Measurements from ENCODE around the gene CEP89. TPM values are rescaled to one million over a fixed set of nuclear protein-coding genes. Genes with fewer than 3 reads are reported as not detected.

Gene CEP89
- total and polyA plus RNA-seq, 10 donors: 5.9 to 16.0 (median 10.7) TPM

DNA sequence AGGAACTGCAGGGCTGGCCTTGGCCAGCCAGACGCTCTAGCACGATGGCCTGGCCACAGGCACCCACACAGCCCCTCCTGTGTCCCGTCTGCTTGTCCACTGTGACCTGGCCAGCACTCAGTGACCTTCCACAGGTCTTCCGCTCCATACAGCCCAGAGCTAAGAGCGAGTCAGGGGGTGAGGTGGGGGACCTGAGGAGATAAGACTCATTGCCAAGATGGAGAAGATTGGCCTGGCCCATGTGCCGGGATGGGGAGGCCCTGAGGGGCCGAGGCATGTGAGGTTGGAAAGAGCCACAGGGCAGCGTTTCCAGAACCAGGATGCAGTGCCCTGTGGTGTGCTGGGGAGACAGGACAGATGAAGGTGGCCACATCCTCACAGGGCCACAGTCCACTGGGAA, 92.0 kb downstream of the CEP89 start:
- no peak overlapping the region for H3K4me3 ChIP-seq
- intact Hi-C loops (cut with DNase I; ENCODE audit: low total_unique reads): no loop called here
- TF ChIP-seq, protein P1, sequence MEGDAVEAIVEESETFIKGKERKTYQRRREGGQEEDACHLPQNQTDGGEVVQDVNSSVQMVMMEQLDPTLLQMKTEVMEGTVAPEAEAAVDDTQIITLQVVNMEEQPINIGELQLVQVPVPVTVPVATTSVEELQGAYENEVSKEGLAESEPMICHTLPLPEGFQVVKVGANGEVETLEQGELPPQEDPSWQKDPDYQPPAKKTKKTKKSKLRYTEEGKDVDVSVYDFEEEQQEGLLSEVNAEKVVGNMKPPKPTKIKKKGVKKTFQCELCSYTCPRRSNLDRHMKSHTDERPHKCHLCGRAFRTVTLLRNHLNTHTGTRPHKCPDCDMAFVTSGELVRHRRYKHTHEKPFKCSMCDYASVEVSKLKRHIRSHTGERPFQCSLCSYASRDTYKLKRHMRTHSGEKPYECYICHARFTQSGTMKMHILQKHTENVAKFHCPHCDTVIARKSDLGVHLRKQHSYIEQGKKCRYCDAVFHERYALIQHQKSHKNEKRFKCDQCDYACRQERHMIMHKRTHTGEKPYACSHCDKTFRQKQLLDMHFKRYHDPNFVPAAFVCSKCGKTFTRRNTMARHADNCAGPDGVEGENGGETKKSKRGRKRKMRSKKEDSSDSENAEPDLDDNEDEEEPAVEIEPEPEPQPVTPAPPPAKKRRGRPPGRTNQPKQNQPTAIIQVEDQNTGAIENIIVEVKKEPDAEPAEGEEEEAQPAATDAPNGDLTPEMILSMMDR (IDR thresholded peaks at IDR 0.05 in 8 of 11, conservative IDR thresholded peaks at IDR 0.05 in 3 of 11): no peak
- no peak for TF ChIP-seq POLR2A (IDR thresholded peaks at IDR 0.05)
- no peak overlapping the region for H3K27ac ChIP-seq
- DNase-seq: peak; percentile 50
- H3K9me3 ChIP-seq: no peaks in the 10 kb centered on the region
- 84 to 93% (median 88%) methylated on average over 8 of the region's 8 CpGs for WGBS, 5 donors
- no peaks in the 10 kb centered on the region for H3K4me1 ChIP-seq
- H3K27me3 ChIP-seq (replicated peaks in 1 of 7): no peaks in the 10 kb centered on the region
- H3K36me3 ChIP-seq: peaks cover 0 to 52% (median 8%) of the 10 kb centered on the region in 6 donors

GRCh38 chr19:32878988-32879387, 92.8 kb downstream of the CEP89 start:
- peak; percentile 54 for DNase-seq
- no peaks in the 10 kb centered on the region for H3K9me3 ChIP-seq
- TF ChIP-seq POLR2A (IDR thresholded peaks at IDR 0.05) (no peak), POLR2AphosphoS5 (IDR thresholded peaks at IDR 0.05) (no peak)
- TF ChIP-seq, protein P1 (IDR thresholded peaks at IDR 0.05 in 8 of 11, conservative IDR thresholded peaks at IDR 0.05 in 3 of 11): no peak
- H3K36me3 ChIP-seq: peaks cover 0 to 52% (median 8%) of the 10 kb centered on the region in 6 donors
- no peaks in the 10 kb centered on the region for H3K27me3 ChIP-seq (replicated peaks in 1 of 7)
- WGBS, 5 donors: 93 to 98% (median 97%) methylated on average over 12 of the region's 12 CpGs
- H3K4me1 ChIP-seq: no peaks in the 10 kb centered on the region
- no peak overlapping the region for H3K4me3 ChIP-seq
- intact Hi-C loops (cut with DNase I; ENCODE audit: low total_unique reads): no loop called here
- H3K27ac ChIP-seq: no peak overlapping the region

DNA sequence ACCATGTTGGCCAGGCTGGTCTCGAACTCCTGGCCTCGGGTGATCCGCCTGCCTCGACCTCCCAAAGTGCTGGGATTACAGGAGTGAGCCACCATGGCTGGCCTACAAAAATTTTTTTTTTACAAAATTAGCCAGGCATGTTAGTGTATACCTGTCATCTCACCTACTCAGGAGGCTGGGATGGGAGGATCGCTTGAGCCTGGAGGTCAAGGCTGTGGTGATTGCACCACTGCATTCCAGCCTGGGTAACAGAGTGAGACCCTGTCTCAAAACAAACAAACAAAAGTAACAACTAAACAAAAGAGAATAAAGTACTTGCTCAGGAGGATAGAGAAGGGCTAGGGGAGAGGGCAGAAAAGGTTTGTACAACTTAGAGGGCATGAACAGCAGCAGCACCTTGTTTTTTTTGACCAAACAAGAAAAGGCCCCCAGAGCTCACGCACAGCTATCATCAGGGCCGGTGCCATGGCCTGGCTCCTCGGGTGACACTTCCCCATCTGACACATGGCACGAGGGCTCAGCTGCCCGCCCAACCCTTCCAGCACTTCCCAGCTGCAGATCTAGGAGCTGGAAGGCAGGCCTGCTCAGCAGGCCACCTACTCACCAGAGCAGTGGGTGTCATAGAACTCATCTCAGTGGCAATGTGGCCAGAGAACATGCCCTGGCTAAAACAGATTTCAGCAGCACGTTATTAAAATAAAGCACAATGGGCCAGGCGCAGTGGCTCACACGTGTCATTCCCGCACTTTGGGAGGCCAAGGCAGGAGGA, 93.6 kb downstream of the CEP89 start:
- WGBS, 5 donors: 91 to 95% (median 94%) methylated on average over 14 of the region's 14 CpGs
- Histone ChIP-seq H3K27me3 (replicated peaks in 1 of 7) (no peaks in the 10 kb centered on the region), H3K9me3 (no peaks in the 10 kb centered on the region), H3K27ac (no peak overlapping the region), H3K4me1 (no peaks in the 10 kb centered on the region), H3K4me3 (no peak overlapping the region), H3K36me3 (peaks cover 0 to 52% (median 8%) of the 10 kb centered on the region in 6 donors)
- intact Hi-C loops (cut with DNase I; ENCODE audit: low total_unique reads): no loop called here
- peak; percentile 41 for DNase-seq
- no peak for TF ChIP-seq POLR2A (IDR thresholded peaks at IDR 0.05)
- TF ChIP-seq, protein P1 (IDR thresholded peaks at IDR 0.05 in 8 of 11, conservative IDR thresholded peaks at IDR 0.05 in 3 of 11): no peak
- no peak for TF ChIP-seq POLR2AphosphoS5 (IDR thresholded peaks at IDR 0.05)

GRCh38 chr19:32877323-32877912, 94.3 kb downstream of the CEP89 start:
- H3K27me3 ChIP-seq (replicated peaks in 1 of 7): no peaks in the 10 kb centered on the region
- 89 to 96% (median 91%) methylated on average over 8 to 9 of the region's 9 CpGs for WGBS, 5 donors
- TF ChIP-seq POLR2AphosphoS5 (IDR thresholded peaks at IDR 0.05) (no peak), POLR2A (IDR thresholded peaks at IDR 0.05) (no peak)
- TF ChIP-seq, protein P1 (IDR thresholded peaks at IDR 0.05 in 8 of 11, conservative IDR thresholded peaks at IDR 0.05 in 3 of 11): no peak
- H3K27ac ChIP-seq: no peak overlapping the region
- H3K9me3 ChIP-seq: no peaks in the 10 kb centered on the region
- H3K4me3 ChIP-seq: no peak overlapping the region
- DNase-seq: no peak
- H3K4me1 ChIP-seq: no peaks in the 10 kb centered on the region
- intact Hi-C loops (cut with DNase I; ENCODE audit: low total_unique reads): no loop called here
- H3K36me3 ChIP-seq: peaks cover 0 to 52% (median 8%) of the 10 kb centered on the region in 6 donors
